GM23338 (cell line): ENCODE data around the gene ATP2B1.

Source experiments
- CREB1 ChIP-seq: fragments of 250-450 bp; sonication (Bioruptor Pico); IDR thresholded peaks from 2 replicates; pipeline ENCODE4 v1.5.0; 2020; ENCODE audit warnings: low read depth, mild to moderate bottlenecking, moderate library complexity
- ETS1 ChIP-seq: IDR thresholded peaks from 2 replicates; pipeline ENCODE4 v1.6.1; 2016; ENCODE audit warnings: antibody characterized with exemption
- EZH2 ChIP-seq: fragments of 200-600 bp; sonication (generic); IDR thresholded peaks from one replicate; pipeline ENCODE4 v1.8.0; 2017; ENCODE audit warnings: antibody characterized with exemption, mild to moderate bottlenecking, low read depth; ENCODE audit not compliant: unreplicated experiment
- EZH2phosphoT487 ChIP-seq: fragments of 200-600 bp; sonication (generic); IDR thresholded peaks from one replicate; pipeline ENCODE4 v1.8.1; 2018; ENCODE audit warnings: antibody characterized with exemption; ENCODE audit not compliant: unreplicated experiment
- JUNB ChIP-seq: IDR thresholded peaks from one replicate; pipeline ENCODE4 v1.6.1; 2016; ENCODE audit warnings: antibody characterized with exemption; ENCODE audit not compliant: unreplicated experiment
- POLR2AphosphoS5 ChIP-seq: IDR thresholded peaks from 2 replicates; pipeline ENCODE4 v1.6.1; 2016; ENCODE audit warnings: antibody characterized with exemption, low read depth
- REST ChIP-seq: IDR thresholded peaks from one replicate; pipeline ENCODE4 v1.6.1; 2018; ENCODE audit warnings: antibody characterized with exemption; ENCODE audit not compliant: unreplicated experiment
- STAT1 ChIP-seq: IDR thresholded peaks from one replicate; pipeline ENCODE4 v1.6.1; 2016; ENCODE audit warnings: antibody characterized with exemption; ENCODE audit not compliant: unreplicated experiment
- ZNF114 ChIP-seq: fragments of 250-450 bp; sonication (Bioruptor Pico); IDR thresholded peaks from 2 replicates; pipeline ENCODE4 v1.5.0; 2020; ENCODE audit warnings: mild to moderate bottlenecking, moderate library complexity
- ZNF331 ChIP-seq: fragments of 250-450 bp; sonication (Bioruptor Pico); IDR thresholded peaks from 2 replicates; pipeline ENCODE4 v1.5.0; 2020; ENCODE audit warnings: low read depth, mild to moderate bottlenecking, moderate library complexity
- TF ChIP-seq, protein P1 (sequence below), 2 experiments: fragments of 200-600 bp in 1 of 2; sonication (generic) in 1 of 2; conservative IDR thresholded peaks; 2 replicates each; pipeline versions ENCODE4 v1.5.1 to v1.6.1; 2016 to 2017; ENCODE audit warnings: antibody characterized with exemption in 2 of 2, low read depth in 2 of 2, mild to moderate bottlenecking in 2 of 2, moderate library complexity in 1 of 2

GRCh38 chr12:89733579-89734201 lies 25.1 kb upstream of the ATP2B1 start:
- TF ChIP-seq, protein P1, sequence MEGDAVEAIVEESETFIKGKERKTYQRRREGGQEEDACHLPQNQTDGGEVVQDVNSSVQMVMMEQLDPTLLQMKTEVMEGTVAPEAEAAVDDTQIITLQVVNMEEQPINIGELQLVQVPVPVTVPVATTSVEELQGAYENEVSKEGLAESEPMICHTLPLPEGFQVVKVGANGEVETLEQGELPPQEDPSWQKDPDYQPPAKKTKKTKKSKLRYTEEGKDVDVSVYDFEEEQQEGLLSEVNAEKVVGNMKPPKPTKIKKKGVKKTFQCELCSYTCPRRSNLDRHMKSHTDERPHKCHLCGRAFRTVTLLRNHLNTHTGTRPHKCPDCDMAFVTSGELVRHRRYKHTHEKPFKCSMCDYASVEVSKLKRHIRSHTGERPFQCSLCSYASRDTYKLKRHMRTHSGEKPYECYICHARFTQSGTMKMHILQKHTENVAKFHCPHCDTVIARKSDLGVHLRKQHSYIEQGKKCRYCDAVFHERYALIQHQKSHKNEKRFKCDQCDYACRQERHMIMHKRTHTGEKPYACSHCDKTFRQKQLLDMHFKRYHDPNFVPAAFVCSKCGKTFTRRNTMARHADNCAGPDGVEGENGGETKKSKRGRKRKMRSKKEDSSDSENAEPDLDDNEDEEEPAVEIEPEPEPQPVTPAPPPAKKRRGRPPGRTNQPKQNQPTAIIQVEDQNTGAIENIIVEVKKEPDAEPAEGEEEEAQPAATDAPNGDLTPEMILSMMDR (conservative IDR thresholded peaks at IDR 0.05; ENCODE audit: low read depth in 2 of 2) = no peak
- TF ChIP-seq EZH2phosphoT487 = no peak
- no peak for TF ChIP-seq EZH2
- no peak for TF ChIP-seq ZNF331 (CRISPR knock-in tag)
- TF ChIP-seq POLR2AphosphoS5 = no peak
- TF ChIP-seq REST = no peak
- no peak for TF ChIP-seq ETS1
- no peak for TF ChIP-seq STAT1
- TF ChIP-seq JUNB = no peak
- no peak for TF ChIP-seq ZNF114
- no peak for TF ChIP-seq CREB1 (CRISPR knock-in tag)
